Fibroblast of lung (primary cell): ENCODE measurements around the gene GNG7. TPM values are rescaled to one million over a fixed set of nuclear protein-coding genes. Genes with fewer than 3 reads are reported as not detected.

Experiments
- DNase-seq, 2 donors: peaks; one replicate each; pipeline versions ENCODE4 v3.0.0 to v3.0.0-alpha.2; 2010; ENCODE audit warnings: low read depth in 2 of 2
- H2AFZ ChIP-seq: 2 replicates; pipeline ENCODE4 v1.5.1; 2012; ENCODE audit warnings: low read length, control low read depth, inconsistent platforms
- H3K27ac ChIP-seq: 2 replicates; pipeline ENCODE4 v1.5.1; 2011; ENCODE audit warnings: low read length, control low read depth; ENCODE audit not compliant: insufficient read depth
- H3K27me3 ChIP-seq: 2 replicates; pipeline ENCODE4 v1.5.1; 2011; ENCODE audit warnings: mild to moderate bottlenecking, low read length; ENCODE audit not compliant: control insufficient read depth, insufficient read depth
- H3K36me3 ChIP-seq: 2 replicates; pipeline ENCODE4 v1.5.1; 2011; ENCODE audit warnings: low read length; ENCODE audit not compliant: control insufficient read depth, insufficient read depth
- H3K4me1 ChIP-seq: 2 replicates; pipeline ENCODE4 v1.5.1; 2011; ENCODE audit warnings: low read length; ENCODE audit not compliant: control insufficient read depth, insufficient read depth; ENCODE audit errors: extremely low read depth
- H3K4me2 ChIP-seq: 2 replicates; pipeline ENCODE4 v1.5.1; 2011; ENCODE audit warnings: low read length, control low read depth; ENCODE audit not compliant: insufficient read depth; ENCODE audit errors: extremely low read depth
- H3K4me3 ChIP-seq, 4 experiments: fragments of 200-600 bp in 1 of 4; sonication (generic) in 1 of 4; replicated peaks in 1 of 4; 2 replicates each; pipeline ENCODE4 v1.5.1; 2011 to 2016; ENCODE audit warnings: low read length in 4 of 4, low read depth in 3 of 4, mild to moderate bottlenecking in 3 of 4, control low read depth in 2 of 4, inconsistent platforms in 1 of 4, mixed read lengths in 1 of 4; ENCODE audit not compliant: insufficient read depth in 1 of 4; ENCODE audit errors: control extremely low read depth in 1 of 4
- H3K79me2 ChIP-seq: 2 replicates; pipeline ENCODE4 v1.5.1; 2012; ENCODE audit warnings: mild to moderate bottlenecking, low read length, inconsistent platforms; ENCODE audit not compliant: control insufficient read depth, insufficient read depth
- H3K9ac ChIP-seq: 2 replicates; pipeline ENCODE4 v1.5.1; 2011; ENCODE audit warnings: mild to moderate bottlenecking, low read length, control low read depth; ENCODE audit not compliant: insufficient read depth
- H3K9me3 ChIP-seq: 2 replicates; pipeline ENCODE4 v1.5.1; 2012; ENCODE audit warnings: low read depth, low read length; ENCODE audit not compliant: control insufficient read depth, insufficient read depth
- H4K20me1 ChIP-seq: 2 replicates; pipeline ENCODE4 v1.5.1; 2011; ENCODE audit warnings: low read length; ENCODE audit not compliant: control insufficient read depth, insufficient read depth; ENCODE audit errors: extremely low read depth
- CTCF ChIP-seq, 2 donors: IDR thresholded peaks in 1 of 2; conservative IDR thresholded peaks in 1 of 2; 1 replicate in 1 of 2; 2 replicates in 1 of 2; pipeline ENCODE4 v1.5.1; 2011 to 2012; ENCODE audit warnings: low read length in 2 of 2, control low read depth in 1 of 2, inconsistent platforms in 1 of 2, low read depth in 1 of 2, mild to moderate bottlenecking in 1 of 2
- EZH2 ChIP-seq: IDR thresholded peaks from 2 replicates; pipeline ENCODE4 v1.5.1; 2012; ENCODE audit warnings: low read length, control low read depth, mild to moderate bottlenecking; ENCODE audit errors: missing control alignments
- polyA plus RNA-seq, 2 donors: library from polyadenylated mRNA; depleted of rRNA in 1 of 2; stranded (reverse) in 1 of 2; unstranded in 1 of 2; fragments of >200 nt; gene quantifications; 2 replicates each; pipeline ENCODE4 v1.2.1, GENCODE V29; 2011 to 2012; ENCODE audit warnings: missing spikeins in 1 of 2
- total RNA-seq: library from RNA; depleted of rRNA; stranded (reverse); fragments of >200 nt; gene quantifications from 2 replicates; pipeline ENCODE4 v1.2.1, GENCODE V29; 2014

Gene GNG7
- total and polyA plus RNA-seq, 2 donors (not counting 1 experiment from before 2014, with no cell fraction given): 0.27 to 0.83 TPM

- Histone ChIP-seq H3K9me3 (no peaks in the 10 kb centered on the region), H2AFZ (no peak overlapping the region), H3K4me1 (no peaks in the 10 kb centered on the region), H4K20me1 (no peaks in the 10 kb centered on the region), H3K9ac (no peak overlapping the region), H3K79me2 (no peaks in the 10 kb centered on the region), H3K27me3 (no peaks in the 10 kb centered on the region), H3K36me3 (no peaks in the 10 kb centered on the region), H3K4me3 (no peak overlapping the region), H3K4me2 (no peak overlapping the region), H3K27ac (no peak overlapping the region)
- DNase-seq: no peak
- TF ChIP-seq EZH2 (no peak), CTCF (conservative IDR thresholded peaks at IDR 0.05 in 1 of 2, IDR thresholded peaks at IDR 0.05 in 1 of 2; ENCODE audit: low read depth in 1 of 2, low read length in 2 of 2) (no peak)
Observed at GRCh38 chr19:2685204-2685704, 17.2 kb downstream of the GNG7 start.

- Histone ChIP-seq H3K27ac (no peak overlapping the region), H3K27me3 (no peaks in the 10 kb centered on the region), H2AFZ (no peak overlapping the region), H4K20me1 (no peaks in the 10 kb centered on the region), H3K4me3 (no peak overlapping the region), H3K79me2 (no peaks in the 10 kb centered on the region), H3K9me3 (no peaks in the 10 kb centered on the region), H3K4me2 (no peak overlapping the region), H3K9ac (no peak overlapping the region), H3K36me3 (no peaks in the 10 kb centered on the region), H3K4me1 (no peaks in the 10 kb centered on the region)
- no peak for DNase-seq
- no peak for TF ChIP-seq CTCF (conservative IDR thresholded peaks at IDR 0.05 in 1 of 2, IDR thresholded peaks at IDR 0.05 in 1 of 2; ENCODE audit: low read depth in 1 of 2, low read length in 2 of 2)
- TF ChIP-seq EZH2: no peak
Observed at GRCh38 chr19:2683430-2684003, 19.0 kb downstream of the GNG7 start.

GRCh38 chr19:2680808-2681207 is 21.7 kb downstream of the GNG7 start:
- no peak overlapping the region for H2AFZ ChIP-seq
- no peak overlapping the region for H3K4me3 ChIP-seq
- H3K9ac ChIP-seq: no peak overlapping the region
- no peaks in the 10 kb centered on the region for H3K4me1 ChIP-seq
- H3K4me2 ChIP-seq: no peak overlapping the region
- DNase-seq: no peak
- no peaks in the 10 kb centered on the region for H3K36me3 ChIP-seq
- no peaks in the 10 kb centered on the region for H3K9me3 ChIP-seq
- TF ChIP-seq EZH2: no peak
- no peak for TF ChIP-seq CTCF (conservative IDR thresholded peaks at IDR 0.05 in 1 of 2, IDR thresholded peaks at IDR 0.05 in 1 of 2; ENCODE audit: low read depth in 1 of 2, low read length in 2 of 2)
- H4K20me1 ChIP-seq: no peaks in the 10 kb centered on the region
- H3K27me3 ChIP-seq: peaks cover 3% of the 10 kb centered on the region
- H3K27ac ChIP-seq: no peak overlapping the region
- no peaks in the 10 kb centered on the region for H3K79me2 ChIP-seq
